Stimulated activated CD8-positive, alpha-beta memory T cell treated with anti-CD3 and anti-CD28 coated beads, Interleukin-15, amount 100 ng/mL, for 48 hours (primary cell): ENCODE data around the gene RASA3.

ENCODE experiments used
- DNase-seq, 2 donors: peaks; one replicate each; pipeline ENCODE4 v3.0.0-alpha.2; 2020; ENCODE audit warnings: low read depth in 2 of 2

RASA3 gene

DNA sequence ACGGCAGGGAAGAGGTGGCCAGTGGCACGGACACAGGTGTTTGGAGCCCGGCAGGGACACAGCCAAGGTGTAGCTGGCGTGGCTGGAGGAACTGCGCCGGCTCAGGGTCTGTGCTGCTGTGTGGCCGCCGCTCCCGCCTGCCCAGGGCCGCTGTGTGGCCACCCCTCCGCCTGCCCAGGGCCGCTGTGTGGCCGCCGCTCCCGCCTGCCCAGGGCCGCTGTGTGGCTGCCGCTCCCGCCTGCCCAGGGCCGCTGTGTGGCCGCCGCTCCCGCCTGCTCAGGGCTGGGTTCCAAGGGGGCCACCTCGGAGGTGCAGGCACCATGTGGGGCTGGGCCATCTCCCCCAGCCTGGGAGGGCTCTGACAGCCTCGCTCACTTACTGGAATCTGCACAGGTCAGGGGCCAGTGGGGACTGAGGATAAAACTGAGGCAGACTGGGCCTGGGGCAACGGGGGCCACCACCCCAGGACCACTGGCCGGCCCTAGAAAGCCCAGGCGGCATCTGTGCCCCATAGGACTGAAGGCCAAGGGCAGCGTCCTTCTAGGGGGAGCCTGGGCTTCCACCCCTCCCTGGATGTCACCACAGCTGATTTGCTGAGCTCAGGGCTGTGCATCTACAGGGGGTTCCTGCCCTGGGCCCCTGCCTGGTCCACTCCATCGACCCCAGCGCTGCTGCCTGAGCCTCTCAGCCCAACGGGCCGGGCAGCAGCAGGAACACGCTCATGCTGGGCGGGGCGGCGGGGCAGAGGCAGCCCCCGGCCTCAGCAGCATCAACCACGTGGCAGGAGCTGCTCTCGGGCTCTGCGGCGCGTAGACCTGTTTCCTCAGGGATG, 180.1 kb downstream of the RASA3 start:
- no peak for DNase-seq

GRCh38 chr13:113951246-113951999, 181.0 kb downstream of the RASA3 start:
- peak; percentile 28 to 31 for DNase-seq

- no peak for DNase-seq
These were observed 181.8 kb downstream of the RASA3 start for GRCh38 chr13:113950451-113951245.

DNA sequence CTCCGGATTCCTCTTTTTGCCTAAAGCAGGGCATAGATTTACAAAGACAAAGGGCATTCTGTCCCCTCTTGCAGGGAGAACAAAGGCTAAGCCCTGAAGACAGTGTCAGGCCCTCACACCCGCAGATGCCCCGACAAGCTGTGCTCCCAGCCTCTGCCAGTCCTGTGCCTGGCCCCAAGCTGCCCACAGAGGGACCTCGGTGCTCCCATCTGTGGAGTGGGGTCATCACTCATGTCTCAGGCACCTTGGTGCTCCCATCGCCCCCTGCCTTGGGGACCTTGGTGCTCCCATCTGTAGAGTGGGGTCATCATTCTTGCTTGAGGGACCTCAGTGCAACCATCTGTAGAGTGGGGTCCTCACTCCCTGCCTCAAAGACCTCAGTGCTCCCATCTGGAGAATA, 182.9 kb downstream of the RASA3 start:
- DNase-seq = no peak

- DNase-seq = no peak
These were observed 184.2 kb downstream of the RASA3 start for GRCh38 chr13:113948034-113948742.

DNA sequence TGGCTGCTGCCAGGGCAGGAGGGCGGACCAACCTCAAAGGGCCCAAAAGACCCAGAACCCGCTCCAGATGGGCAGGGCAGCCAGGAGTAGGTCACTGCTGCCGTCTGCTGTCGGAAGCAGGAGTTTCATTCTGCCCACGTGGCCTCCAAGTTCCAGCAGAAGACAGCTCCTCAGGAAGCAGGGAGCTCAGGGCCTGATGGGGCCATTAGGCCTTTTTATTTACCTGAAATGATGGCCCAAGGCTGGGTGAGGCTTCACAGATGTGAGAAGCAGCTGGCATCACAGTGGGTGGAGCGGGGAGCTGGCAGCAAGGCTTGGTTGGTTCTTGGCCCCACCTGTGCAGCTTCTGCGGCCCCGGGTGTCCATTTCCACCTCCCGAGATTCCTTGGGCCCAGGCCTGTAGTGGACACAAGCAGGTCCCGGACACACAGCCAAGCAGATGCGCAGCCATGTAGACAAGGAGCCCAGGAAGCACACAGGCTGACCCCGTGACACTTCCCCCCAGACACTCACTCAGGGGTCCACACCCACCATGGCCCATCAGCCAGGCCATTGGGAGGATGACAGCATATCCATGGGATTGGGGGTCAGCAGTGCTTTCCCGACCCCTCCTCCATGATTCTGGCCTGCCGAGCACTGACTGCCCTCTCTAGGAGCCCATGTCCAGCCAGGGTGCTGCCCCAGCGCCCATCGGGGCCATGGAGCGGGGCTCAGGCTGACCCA, 185.0 kb downstream of the RASA3 start:
- no peak for DNase-seq

GRCh38 chr13:113946409-113947181, 185.8 kb downstream of the RASA3 start:
- no peak for DNase-seq

DNA sequence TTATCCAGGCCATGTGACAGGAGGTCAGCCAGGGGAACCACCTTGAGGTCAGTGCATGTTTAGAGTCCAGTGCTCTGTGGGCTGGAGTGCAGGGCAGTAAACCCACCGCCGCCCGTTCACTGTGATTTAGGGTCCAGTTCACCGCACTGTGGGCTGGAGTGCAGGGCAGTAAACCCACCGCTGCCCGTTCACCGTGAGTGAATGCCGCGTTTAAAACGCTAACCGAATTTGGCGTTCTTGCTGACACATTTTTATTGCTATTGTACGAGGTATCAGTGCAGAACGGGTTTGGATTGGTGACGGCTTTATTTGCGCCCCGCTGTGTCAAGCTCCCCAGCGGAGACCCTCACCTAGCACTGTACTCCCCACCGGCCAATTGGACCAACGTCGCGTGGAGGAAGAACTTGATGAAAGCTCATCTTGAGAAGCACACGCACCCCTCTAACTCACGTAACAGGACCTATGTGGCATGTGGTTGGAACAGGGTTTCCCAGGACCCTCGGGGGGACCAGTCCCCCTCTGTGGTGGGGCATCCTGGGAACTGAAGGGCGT, 186.5 kb downstream of the RASA3 start:
- no peak for DNase-seq

DNA sequence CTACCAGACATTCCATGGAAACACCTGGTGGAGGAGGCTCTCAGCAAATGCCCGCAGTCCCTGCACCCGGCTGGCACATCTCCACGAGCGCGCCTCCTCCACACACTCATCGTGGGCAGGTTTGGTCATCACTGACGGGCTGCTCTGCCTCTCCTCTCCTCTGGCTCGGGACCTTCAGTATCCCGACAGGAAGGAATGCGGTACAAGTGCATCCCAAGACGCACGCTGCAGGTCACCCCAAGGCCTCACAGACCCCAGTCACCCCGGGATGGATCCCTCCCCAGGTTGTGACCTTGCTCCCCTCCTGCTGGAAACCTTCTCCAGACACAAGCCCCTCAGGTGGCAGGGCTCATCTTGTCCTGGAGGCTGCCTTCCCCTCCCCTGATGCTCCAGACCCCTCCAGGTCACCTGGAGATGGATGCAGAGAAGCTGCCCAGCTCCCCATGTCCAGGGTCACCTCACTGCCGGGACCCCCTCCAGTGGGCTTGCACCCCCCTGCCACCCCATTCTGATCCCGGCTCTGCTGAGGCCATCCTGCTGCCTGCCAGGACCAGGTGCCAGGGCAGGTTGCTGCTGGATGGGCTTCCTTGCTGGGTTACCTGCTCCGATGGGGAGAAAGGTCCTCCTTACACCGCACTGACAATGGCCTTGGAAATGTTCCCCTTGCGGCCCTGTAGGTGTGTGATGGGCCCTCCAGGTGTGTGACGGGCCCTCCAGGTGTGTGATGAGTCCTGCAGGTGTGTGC, 188.4 kb downstream of the RASA3 start:
- no peak for DNase-seq

GRCh38 chr13:113942591-113943103, 189.8 kb downstream of the RASA3 start:
- DNase-seq = no peak

- no peak for DNase-seq
These were observed 190.7 kb downstream of the RASA3 start for GRCh38 chr13:113941571-113942191.

DNA sequence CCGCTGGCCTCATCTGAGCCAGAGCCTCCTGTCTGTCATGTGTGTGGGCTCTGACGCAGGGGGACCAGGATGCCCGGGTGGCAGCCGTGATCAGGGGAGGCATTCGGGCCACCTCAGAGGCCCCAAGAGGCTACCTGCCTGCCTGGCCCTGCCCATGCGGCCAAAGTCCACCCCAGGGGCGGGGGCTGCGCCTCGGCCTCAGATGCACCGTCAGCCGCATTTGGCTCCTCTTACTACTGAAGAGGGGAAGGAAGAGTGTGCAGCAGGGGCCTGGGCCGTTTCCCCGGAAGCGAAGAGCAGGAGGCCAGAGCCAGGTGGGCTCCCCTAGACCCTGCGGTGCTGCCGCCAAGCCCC, 192.5 kb downstream of the RASA3 start:
- DNase-seq = no peak

DNA sequence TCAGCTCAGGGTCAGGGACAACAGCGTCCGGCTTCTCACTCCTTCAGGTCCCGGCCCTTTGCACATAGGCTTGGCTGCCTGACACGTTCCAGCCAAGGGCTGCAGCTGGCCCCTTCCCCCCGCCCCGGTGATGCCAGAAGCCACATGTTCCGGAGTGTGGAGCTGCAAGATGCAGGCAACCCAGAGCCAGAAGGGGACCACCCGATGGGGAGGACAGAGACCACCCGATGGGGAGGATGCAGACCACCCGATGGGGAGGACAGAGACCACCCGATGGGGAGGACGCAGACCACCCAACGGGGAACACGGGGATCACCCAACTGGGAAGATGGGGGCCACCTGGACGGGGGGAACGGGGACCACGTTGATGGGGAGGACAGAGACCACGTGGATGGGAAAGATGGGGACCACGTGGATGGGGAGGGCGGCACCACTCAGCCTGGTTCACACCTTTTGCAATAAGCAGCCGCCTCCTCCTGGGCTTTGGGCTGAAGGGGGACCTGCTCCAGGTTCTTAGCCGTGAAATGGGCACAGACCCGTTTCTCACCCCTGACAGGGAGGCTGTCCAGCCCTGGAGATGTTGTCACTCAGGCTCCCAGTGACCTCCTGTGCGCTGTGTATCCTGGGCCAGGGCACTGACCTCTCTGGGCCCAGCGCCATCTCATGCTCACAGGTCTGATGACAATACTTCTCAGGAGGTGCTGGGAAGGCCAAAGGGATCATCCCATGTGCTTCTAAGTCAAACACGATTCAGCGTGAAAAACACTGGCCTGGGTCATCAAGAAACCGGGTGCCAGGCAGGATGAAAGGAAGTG, 193.1 kb downstream of the RASA3 start:
- no peak for DNase-seq

GRCh38 chr13:113938716-113939115, 193.7 kb downstream of the RASA3 start:
- no peak for DNase-seq

- DNase-seq = no peak
These were observed 194.2 kb downstream of the RASA3 start for GRCh38 chr13:113938246-113938645.

- no peak for DNase-seq
These were observed 194.8 kb downstream of the RASA3 start for GRCh38 chr13:113937527-113938180.

- no peak for DNase-seq
These were observed 195.3 kb downstream of the RASA3 start for GRCh38 chr13:113937073-113937472.
